ENCODE measurements around the gene SPX. TPM values are rescaled to one million over a fixed set of nuclear protein-coding genes. Genes with fewer than 3 reads are reported as not detected.

The SPX gene
- total RNA-seq, 4 donors from 2014 or later, result 0.40 to 1.2 (median 0.66) TPM

GRCh38 chr12:21502872-21503271 lies 23.2 kb upstream of the SPX start:
- peaks cover 0 to 17% (median 11%) of the 10 kb centered on the region in 4 donors for H3K36me3 ChIP-seq
- no peak for DNase-seq (ENCODE audit: extremely low spot score)
- peak overlapping the region; percentile 0 to 96 (median 86) for H3K4me3 ChIP-seq
- no peaks in the 10 kb centered on the region for H3K27me3 ChIP-seq
- 92% methylated on average over 1 of the region's 1 CpG for WGBS
- no peak overlapping the region for H3K27ac ChIP-seq (replicated peaks in 1 of 4)
- intact Hi-C loops (cut with DNase I), result loop anchor here (5.0 kb wide), 2 partner anchors 154 to 179 kb away; partner anchors contain the start of gene LDHB
- TF ChIP-seq POLR2A (IDR thresholded peaks at IDR 0.05; ENCODE audit: low read depth) (no peak), POLR2AphosphoS5 (IDR thresholded peaks at IDR 0.05) (no peak), CTCF (IDR thresholded peaks at IDR 0.05) (no peak), EP300 (IDR thresholded peaks at IDR 0.05) (no peak)
- H3K9me3 ChIP-seq, result no peaks in the 10 kb centered on the region
- peaks cover 27 to 58% (median 43%) of the 10 kb centered on the region in 4 donors for H3K4me1 ChIP-seq

GRCh38 chr12:21505888-21506287 lies 20.2 kb upstream of the SPX start:
- no peak overlapping the region for H3K4me3 ChIP-seq
- H3K27ac ChIP-seq (replicated peaks in 1 of 4), result no peak overlapping the region
- no peaks in the 10 kb centered on the region for H3K9me3 ChIP-seq
- H3K4me1 ChIP-seq, result peaks cover 10 to 35% (median 27%) of the 10 kb centered on the region in 4 donors
- DNase-seq (ENCODE audit: extremely low spot score), result no peak
- no peaks in the 10 kb centered on the region for H3K27me3 ChIP-seq
- 25% methylated on average over 2 of the region's 2 CpGs for WGBS
- no peak for TF ChIP-seq CTCF (IDR thresholded peaks at IDR 0.05)
- no peak for TF ChIP-seq POLR2AphosphoS5 (IDR thresholded peaks at IDR 0.05)
- TF ChIP-seq EP300 (IDR thresholded peaks at IDR 0.05), result no peak
- TF ChIP-seq POLR2A (IDR thresholded peaks at IDR 0.05; ENCODE audit: low read depth), result no peak
- peaks cover 0 to 19% (median 9%) of the 10 kb centered on the region in 4 donors for H3K36me3 ChIP-seq
- intact Hi-C loops (cut with DNase I), result no loop called here

GRCh38 chr12:21507849-21508248 lies 18.2 kb upstream of the SPX start:
- DNase-seq (ENCODE audit: extremely low spot score), result no peak
- Histone ChIP-seq H3K4me3 (no peak overlapping the region), H3K9me3 (no peaks in the 10 kb centered on the region), H3K36me3 (peaks cover 3 to 36% (median 17%) of the 10 kb centered on the region in 4 donors), H3K4me1 (peaks cover 5 to 25% (median 19%) of the 10 kb centered on the region in 4 donors), H3K27me3 (no peaks in the 10 kb centered on the region), H3K27ac (replicated peaks in 1 of 4) (no peak overlapping the region)
- no peak for TF ChIP-seq CTCF (IDR thresholded peaks at IDR 0.05)
- intact Hi-C loops (cut with DNase I), result no loop called here
- 85% methylated on average over 2 of the region's 2 CpGs for WGBS

GRCh38 chr12:21509768-21510167 lies 16.3 kb upstream of the SPX start:
- TF ChIP-seq POLR2AphosphoS5 (IDR thresholded peaks at IDR 0.05), result no peak
- Histone ChIP-seq H3K9me3 (no peaks in the 10 kb centered on the region), H3K27me3 (no peaks in the 10 kb centered on the region), H3K4me1 (peaks cover 0 to 8% (median 2%) of the 10 kb centered on the region in 4 donors), H3K36me3 (peaks cover 5 to 53% (median 32%) of the 10 kb centered on the region in 4 donors), H3K4me3 (no peak overlapping the region), H3K27ac (replicated peaks in 1 of 4) (no peak overlapping the region)
- intact Hi-C loops (cut with DNase I), result no loop called here
- WGBS, result 46% methylated on average over 2 of the region's 2 CpGs
- no peak for DNase-seq (ENCODE audit: extremely low spot score)

- Histone ChIP-seq H3K4me3 (no peak overlapping the region), H3K36me3 (peaks cover 14 to 56% (median 36%) of the 10 kb centered on the region in 4 donors), H3K27me3 (no peaks in the 10 kb centered on the region), H3K27ac (replicated peaks in 1 of 4) (no peak overlapping the region), H3K4me1 (no peaks in the 10 kb centered on the region), H3K9me3 (no peaks in the 10 kb centered on the region)
- TF ChIP-seq CTCF (IDR thresholded peaks at IDR 0.05), result no peak
- intact Hi-C loops (cut with DNase I), result no loop called here
- DNase-seq (ENCODE audit: extremely low spot score), result no peak
- 88% methylated on average over 2 of the region's 2 CpGs for WGBS
These were observed 9.8 kb upstream of the SPX start for GRCh38 chr12:21516281-21516680.
